GM19468 (cell line): Measurements from ENCODE around the gene KRTAP4-7.
"Not testable (repeated sequence)": the region's sequence is repeated elsewhere in the genome, so short reads cannot be mapped to it uniquely, and the experiment has no call there.

Experiments
- ATAC-seq: cut with Tn5 transposase; IDR thresholded peaks from one replicate; pipeline ENCODE4 v1.9.1; 2021; ENCODE audit warnings: mild to moderate bottlenecking, moderate library complexity, moderate number of reproducible peaks; ENCODE audit not compliant: unreplicated experiment; ENCODE audit errors: extremely low read depth

KRTAP4-7 gene

DNA sequence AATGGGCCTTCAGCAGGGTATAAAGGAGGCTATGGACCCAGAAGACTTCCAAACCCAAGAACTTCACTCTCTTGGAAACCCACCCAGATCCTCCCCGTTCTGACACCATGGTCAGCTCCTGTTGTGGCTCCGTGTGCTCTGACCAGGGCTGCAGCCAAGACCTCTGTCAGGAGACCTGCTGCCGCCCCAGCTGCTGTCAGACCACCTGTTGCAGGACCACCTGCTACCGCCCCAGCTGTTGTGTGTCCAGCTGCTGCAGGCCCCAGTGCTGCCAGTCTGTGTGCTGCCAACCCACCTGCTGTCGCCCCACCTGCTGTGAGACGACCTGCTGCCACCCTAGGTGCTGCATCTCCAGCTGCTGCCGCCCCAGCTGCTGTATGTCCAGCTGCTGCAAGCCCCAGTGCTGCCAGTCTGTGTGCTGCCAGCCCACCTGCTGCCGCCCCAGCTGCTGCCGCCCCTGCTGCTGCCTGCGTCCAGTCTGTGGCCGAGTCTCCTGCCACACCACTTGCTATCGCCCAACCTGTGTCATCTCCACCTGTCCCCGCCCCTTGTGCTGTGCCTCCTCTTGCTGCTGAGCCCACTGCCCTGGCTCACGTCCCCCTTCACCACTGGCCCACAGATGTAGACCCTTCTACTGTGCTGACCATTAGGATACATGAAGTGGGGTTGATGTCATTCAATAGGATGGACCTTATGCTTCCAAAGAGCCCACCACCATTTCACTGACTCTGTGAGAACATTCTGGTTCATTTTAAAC lies at the start of gene KRTAP4-7:
Gene KRTAP4-7 (plus strand): TSS at position 51 of the 757 bp plus-strand sequence. CDS start 57 bp downstream, at position 108.
- ATAC-seq = not testable (repeated sequence)

- ATAC-seq = not testable (repeated sequence)
Observed at GRCh38 chr17:41034346-41034935, 49.5 kb upstream of the KRTAP4-7 start, which contains the start of gene KRTAP1-3. Gene KRTAP1-3, minus strand, starts transcription at chr17:41034874. Its CDS starts 53 bp downstream, at chr17:41034821.

- ATAC-seq = no peak
Observed at GRCh38 chr17:41037853-41038350, 46.0 kb upstream of the KRTAP4-7 start.

GRCh38 chr17:41040783-41041571 lies 43.0 kb upstream of the KRTAP4-7 start, which contains the start of gene KRTAP1-1:
Gene KRTAP1-1, minus strand, starts transcription at chr17:41041450. Its CDS starts 53 bp downstream, at chr17:41041397.
- not testable (repeated sequence) for ATAC-seq

DNA sequence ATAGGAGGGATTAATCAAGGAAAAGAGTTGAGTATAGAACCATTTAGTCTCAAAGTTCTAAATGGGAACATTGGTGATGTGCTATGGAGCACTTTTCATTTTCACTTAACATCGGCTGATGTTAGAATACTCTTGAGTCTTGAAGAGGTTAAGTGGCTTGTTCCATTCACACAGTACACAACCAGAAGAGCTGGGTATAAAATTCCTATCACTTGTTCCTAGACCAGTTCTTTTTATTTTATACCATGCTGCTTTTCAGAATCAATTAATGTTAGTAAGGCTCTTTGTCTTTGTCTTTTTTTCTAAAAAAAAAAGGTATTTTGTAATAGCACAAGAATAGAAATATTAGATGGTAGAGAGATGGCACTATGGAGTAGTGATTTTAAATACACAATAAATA lies 41.0 kb upstream of the KRTAP4-7 start:
- ATAC-seq = no peak

DNA sequence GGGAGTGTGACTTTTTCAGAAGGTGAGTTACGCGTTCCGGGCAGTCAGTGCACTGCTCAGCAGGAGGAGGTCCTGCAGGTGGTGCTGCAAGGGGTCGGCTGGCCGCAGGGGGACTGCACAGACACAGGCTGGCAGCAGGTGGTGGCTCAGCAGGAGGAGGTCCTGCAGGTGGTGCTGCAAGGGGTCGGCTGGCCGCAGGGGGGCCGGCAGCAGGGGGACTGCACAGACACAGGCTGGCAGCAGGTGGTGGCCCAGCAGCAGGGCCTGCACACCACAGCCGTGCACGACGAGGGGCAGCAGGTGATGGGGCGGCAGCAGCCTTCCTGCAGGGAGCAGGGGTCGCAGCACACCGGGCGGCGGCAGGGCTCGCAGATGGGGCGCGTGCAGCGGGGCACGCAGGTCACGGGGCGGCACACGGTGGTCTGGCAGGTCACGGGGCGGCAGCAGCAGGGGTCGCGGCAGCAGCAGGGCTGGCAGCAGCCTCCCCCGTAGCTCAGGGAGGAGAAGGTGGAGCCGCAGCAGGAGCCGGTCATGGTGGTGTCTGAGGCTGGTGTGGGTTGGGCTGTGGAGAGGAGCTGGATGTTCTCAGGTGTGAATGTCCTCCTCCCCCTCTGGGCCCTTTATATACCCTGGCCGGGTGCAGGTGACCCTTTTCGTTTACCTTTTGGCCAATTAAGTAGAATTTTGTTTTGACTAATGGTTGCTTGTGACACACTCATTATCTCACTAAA lies 37.0 kb upstream of the KRTAP4-7 start, which contains the start of gene KRTAP2-1:
Gene KRTAP2-1 (minus strand): TSS at position 582 of the 731 bp plus-strand sequence. CDS start 49 bp downstream, at position 533.
- ATAC-seq = not testable (repeated sequence)

- no peak for ATAC-seq
Observed at GRCh38 chr17:41048441-41048840, 35.5 kb upstream of the KRTAP4-7 start.

GRCh38 chr17:41049110-41049509 lies 34.8 kb upstream of the KRTAP4-7 start:
- no peak for ATAC-seq

GRCh38 chr17:41052566-41052965 lies 31.4 kb upstream of the KRTAP4-7 start:
- no peak for ATAC-seq

GRCh38 chr17:41054025-41054424 lies 29.9 kb upstream of the KRTAP4-7 start:
- ATAC-seq = no peak

- ATAC-seq = not testable (repeated sequence)
Observed at GRCh38 chr17:41054556-41054955, 29.4 kb upstream of the KRTAP4-7 start.

DNA sequence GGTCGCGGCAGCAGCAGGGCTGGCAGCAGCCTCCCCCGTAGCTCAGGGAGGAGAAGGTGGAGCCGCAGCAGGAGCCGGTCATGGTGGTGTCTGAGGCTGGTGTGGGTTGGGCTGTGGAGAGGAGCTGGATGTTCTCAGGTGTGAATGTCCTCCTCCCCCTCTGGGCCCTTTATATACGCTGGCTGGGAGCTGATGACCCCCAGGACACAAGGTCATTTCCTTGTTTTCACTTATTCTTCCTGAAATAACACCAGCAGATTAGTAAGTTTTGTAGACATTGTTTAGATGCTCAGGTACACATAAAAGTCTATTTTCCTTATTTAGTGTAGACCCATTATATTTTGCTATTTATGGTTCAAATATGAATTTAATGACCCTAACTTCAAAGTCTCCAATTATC lies 28.8 kb upstream of the KRTAP4-7 start, which contains the start of gene KRTAP2-2:
Gene KRTAP2-2 (minus strand): TSS at position 101 of the 400 bp plus-strand sequence. CDS start 19 bp downstream, at position 82.
- not testable (repeated sequence) for ATAC-seq

GRCh38 chr17:41057547-41057946 lies 26.4 kb upstream of the KRTAP4-7 start:
- no peak for ATAC-seq

- no peak for ATAC-seq
Observed at GRCh38 chr17:41058741-41059140, 25.2 kb upstream of the KRTAP4-7 start.

DNA sequence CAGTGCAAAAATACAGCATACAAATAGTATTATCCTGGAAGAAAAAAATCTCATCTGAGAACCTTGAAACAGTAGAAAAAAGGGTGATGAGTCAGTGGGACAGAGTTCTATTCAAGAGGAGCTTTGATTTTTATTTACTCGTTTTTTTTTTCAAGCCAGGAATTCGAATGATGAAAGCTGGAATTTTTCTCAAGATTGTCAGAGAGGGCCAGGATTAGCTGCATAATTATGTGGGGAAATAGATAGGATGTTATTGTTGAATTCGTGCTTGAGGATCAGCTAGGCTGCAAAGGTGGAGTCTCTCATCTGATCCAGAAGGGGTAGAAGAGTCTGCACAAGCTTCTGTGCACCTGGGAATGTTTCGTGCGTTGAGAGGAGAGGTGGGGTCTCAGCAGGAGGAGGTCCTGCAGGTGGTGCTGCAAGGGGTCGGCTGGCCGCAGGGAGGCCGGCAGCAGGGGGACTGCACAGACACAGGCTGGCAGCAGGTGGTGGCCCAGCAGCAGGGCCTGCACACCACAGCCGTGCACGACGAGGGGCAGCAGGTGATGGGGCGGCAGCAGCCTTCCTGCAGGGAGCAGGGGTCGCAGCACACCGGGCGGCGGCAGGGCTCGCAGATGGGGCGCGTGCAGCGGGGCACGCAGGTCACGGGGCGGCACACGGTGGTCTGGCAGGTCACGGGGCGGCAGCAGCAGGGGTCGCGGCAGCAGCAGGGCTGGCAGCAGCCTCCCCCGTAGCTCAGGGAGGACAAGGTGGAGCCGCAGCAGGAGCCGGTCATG lies 24.5 kb upstream of the KRTAP4-7 start:
- ATAC-seq = not testable (repeated sequence)

GRCh38 chr17:41060052-41060604 lies 23.8 kb upstream of the KRTAP4-7 start, which contains the start of gene KRTAP2-3:
Gene KRTAP2-3, minus strand, starts transcription at chr17:41060114. Its CDS starts 64 bp downstream, at chr17:41060050.
- ATAC-seq = no peak

DNA sequence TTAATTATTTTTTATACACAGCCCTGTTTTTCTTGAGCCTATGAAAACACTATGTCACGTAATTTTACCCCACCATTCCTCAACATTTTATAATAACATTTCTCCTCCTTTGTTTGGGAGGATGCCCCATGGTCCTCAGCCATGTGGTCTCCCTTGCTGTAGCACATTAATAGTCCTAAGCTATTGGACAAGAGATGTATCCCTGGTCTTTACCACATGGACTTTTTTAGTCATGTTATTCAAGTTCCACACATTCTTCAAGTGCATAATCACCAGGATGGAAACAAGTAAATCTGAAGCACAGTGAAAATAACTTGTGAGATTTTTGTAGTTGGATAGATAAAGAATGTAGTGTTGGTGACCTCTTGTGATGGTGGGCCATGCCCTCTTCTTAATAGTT lies 22.0 kb upstream of the KRTAP4-7 start:
- no peak for ATAC-seq

- no peak for ATAC-seq
Observed at GRCh38 chr17:41063449-41063848, 20.5 kb upstream of the KRTAP4-7 start.
